ENCODE measurements around the gene ERVV-1. TPM values are rescaled to one million over a fixed set of nuclear protein-coding genes. Genes with fewer than 3 reads are reported as not detected.

ERVV-1 gene
- total RNA-seq, 1 donor from 2014 or later, result not detected

DNA sequence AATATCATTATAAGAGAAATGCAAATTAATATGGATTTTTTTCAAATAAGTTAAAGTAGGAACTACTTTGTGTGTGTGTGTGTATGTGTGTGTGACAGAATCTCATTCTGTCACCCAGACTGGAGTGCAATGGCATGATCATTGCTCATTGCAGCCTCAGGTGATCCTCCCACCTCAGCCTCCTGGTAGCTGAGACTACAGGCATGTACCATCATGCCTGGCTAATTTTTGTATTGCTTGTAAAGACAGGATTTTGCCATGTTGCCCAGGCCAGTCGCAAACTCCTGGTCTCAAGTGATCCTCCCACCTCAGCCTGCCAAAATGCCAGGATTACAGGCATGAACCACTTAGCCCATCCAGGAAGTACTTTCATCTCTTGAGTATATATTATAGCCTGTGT is 27.6 kb downstream of the ERVV-1 start:
- ATAC-seq, result no peak
- intact Hi-C loops (cut with DNase I), result no loop called here
- Histone ChIP-seq H3K4me3 (no peak overlapping the region), H3K4me1 (no peaks in the 10 kb centered on the region), H3K9me3 (peaks cover 16% of the 10 kb centered on the region), H3K36me3 (no peaks in the 10 kb centered on the region), H3K27me3 (ENCODE audit: low read depth) (peaks cover 12% of the 10 kb centered on the region), H3K27ac (no peak overlapping the region)
- TF ChIP-seq, protein P1, sequence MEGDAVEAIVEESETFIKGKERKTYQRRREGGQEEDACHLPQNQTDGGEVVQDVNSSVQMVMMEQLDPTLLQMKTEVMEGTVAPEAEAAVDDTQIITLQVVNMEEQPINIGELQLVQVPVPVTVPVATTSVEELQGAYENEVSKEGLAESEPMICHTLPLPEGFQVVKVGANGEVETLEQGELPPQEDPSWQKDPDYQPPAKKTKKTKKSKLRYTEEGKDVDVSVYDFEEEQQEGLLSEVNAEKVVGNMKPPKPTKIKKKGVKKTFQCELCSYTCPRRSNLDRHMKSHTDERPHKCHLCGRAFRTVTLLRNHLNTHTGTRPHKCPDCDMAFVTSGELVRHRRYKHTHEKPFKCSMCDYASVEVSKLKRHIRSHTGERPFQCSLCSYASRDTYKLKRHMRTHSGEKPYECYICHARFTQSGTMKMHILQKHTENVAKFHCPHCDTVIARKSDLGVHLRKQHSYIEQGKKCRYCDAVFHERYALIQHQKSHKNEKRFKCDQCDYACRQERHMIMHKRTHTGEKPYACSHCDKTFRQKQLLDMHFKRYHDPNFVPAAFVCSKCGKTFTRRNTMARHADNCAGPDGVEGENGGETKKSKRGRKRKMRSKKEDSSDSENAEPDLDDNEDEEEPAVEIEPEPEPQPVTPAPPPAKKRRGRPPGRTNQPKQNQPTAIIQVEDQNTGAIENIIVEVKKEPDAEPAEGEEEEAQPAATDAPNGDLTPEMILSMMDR (IDR thresholded peaks at IDR 0.05), result no peak
- DNase-seq, result no peak

DNA sequence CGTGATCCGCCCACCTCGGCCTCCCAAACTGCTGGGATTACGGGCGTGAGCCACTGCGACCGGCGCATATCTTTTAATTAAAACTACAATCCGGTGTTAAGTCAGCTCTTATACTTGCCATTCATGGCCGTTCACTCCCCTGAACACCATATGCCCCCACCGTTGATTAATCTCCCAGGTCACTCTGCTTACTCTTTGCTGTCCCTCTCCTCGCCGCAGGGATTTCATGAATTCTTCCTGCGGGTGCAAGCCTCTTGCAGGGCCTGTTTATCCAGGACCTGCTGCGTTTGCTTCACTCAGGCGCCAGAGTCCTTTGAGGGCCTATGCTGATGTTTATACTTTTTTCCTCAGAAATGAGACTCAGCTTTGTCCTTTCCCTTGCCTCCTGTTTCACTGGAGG is 31.8 kb downstream of the ERVV-1 start:
- no peak overlapping the region for H3K4me3 ChIP-seq
- H3K4me1 ChIP-seq, result no peaks in the 10 kb centered on the region
- H3K36me3 ChIP-seq, result no peaks in the 10 kb centered on the region
- no peaks in the 10 kb centered on the region for H3K27me3 ChIP-seq (ENCODE audit: low read depth)
- H3K27ac ChIP-seq, result no peak overlapping the region
- intact Hi-C loops (cut with DNase I), result no loop called here
- TF ChIP-seq, protein P1 (IDR thresholded peaks at IDR 0.05), result no peak
- peaks cover 15% of the 10 kb centered on the region for H3K9me3 ChIP-seq
- ATAC-seq (no peak), DNase-seq (no peak)

DNA sequence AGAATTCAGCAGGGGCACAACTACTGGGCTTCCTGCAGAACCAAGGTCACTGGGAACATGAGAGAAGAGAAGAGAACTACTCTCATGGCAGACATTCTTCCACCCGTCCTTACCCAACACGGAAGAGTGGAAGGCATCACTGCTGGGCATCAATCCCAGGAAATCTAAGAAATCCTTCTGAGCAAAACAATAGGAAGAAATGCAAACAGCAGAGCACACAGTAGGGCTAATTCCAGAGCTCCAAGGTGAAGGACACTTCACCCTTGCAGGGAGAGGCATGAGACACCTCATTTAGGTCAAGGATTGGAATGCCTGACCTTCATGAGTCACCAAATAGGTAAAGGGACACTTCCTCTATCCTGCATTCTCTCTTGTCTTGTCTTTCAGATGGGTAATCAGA is 33.7 kb downstream of the ERVV-1 start:
- H3K27ac ChIP-seq, result no peak overlapping the region
- TF ChIP-seq, protein P1 (IDR thresholded peaks at IDR 0.05), result no peak
- DNase-seq, result no peak
- H3K27me3 ChIP-seq (ENCODE audit: low read depth), result no peaks in the 10 kb centered on the region
- ATAC-seq, result no peak
- intact Hi-C loops (cut with DNase I), result no loop called here
- peaks cover 19% of the 10 kb centered on the region for H3K9me3 ChIP-seq
- H3K4me1 ChIP-seq, result no peaks in the 10 kb centered on the region
- no peaks in the 10 kb centered on the region for H3K36me3 ChIP-seq
- H3K4me3 ChIP-seq, result no peak overlapping the region

DNA sequence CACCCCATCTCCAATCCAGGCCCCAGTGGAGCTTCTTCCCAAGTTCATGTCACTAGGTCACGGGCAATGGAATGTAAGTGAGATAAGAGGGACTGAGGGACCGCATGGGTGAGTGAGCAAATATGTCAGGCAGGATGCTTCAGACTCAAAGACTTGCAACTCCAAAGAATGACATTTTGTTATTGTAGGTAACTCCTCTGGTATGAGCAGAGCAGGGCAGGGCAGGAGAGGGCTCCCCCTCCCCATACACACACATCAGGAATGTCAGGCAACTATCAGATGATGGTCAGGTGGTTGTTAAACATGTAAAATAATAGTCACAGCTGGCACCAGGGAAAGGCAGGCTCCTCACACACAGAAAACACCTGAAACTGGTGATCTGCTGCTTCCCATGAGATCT is 41.4 kb downstream of the ERVV-1 start:
- TF ChIP-seq, protein P1 (IDR thresholded peaks at IDR 0.05), result no peak
- no peaks in the 10 kb centered on the region for H3K4me1 ChIP-seq
- H3K36me3 ChIP-seq, result no peaks in the 10 kb centered on the region
- ATAC-seq (no peak), DNase-seq (no peak)
- no peak overlapping the region for H3K27ac ChIP-seq
- peaks cover 34% of the 10 kb centered on the region for H3K9me3 ChIP-seq
- intact Hi-C loops (cut with DNase I), result no loop called here
- no peak overlapping the region for H3K4me3 ChIP-seq
- H3K27me3 ChIP-seq (ENCODE audit: low read depth), result peaks cover 11% of the 10 kb centered on the region

DNA sequence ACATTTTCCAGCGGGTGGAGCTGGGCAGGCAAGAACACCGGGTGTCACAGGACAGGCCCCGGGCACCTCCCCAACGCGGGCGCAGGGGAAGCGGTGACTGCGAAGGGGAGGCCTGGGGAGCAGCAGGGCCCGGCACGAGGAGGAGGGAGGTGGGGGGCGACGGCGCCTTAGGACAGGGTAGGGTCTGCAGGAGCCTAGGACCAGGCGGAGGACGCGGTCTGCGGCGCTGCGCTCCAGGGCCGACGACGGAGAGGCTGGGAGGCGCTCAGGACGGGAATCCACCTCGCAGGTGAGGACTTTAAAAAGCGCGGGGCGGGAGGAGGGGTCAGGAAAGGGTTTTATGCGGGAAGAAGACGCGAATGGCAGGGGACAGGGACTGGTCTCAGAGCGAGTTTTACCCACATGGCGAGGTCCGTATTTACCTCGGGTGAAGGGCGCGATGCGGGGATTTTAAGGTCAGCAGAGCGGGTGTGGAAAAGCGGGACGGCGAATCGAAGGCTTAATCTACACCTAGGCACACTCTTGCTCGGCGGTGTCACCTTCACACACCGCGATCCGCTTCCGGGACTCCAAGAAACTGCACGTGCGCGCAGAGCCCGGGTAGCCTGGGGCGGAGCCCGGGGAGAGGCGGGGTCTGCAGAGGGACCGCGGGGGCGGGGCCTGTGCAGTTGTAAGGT is 44.3 kb downstream of the ERVV-1 start:
- H3K27me3 ChIP-seq (ENCODE audit: low read depth), result peaks cover 11% of the 10 kb centered on the region
- peak; percentile 39 to 61 for ATAC-seq
- H3K27ac ChIP-seq, result no peak overlapping the region
- DNase-seq, result peak; percentile 47
- no peaks in the 10 kb centered on the region for H3K4me1 ChIP-seq
- H3K36me3 ChIP-seq, result no peaks in the 10 kb centered on the region
- TF ChIP-seq, protein P1 (IDR thresholded peaks at IDR 0.05), result no peak
- peaks cover 57% of the 10 kb centered on the region for H3K9me3 ChIP-seq
- intact Hi-C loops (cut with DNase I), result no loop called here
- H3K4me3 ChIP-seq, result peak overlapping the region; percentile 14

Other genes starting within 250 kb of the ERVV-1 start
- gene ZNF600, start 227.1 kb upstream of the ERVV-1 start, total RNA-seq, result 14.9 TPM
- 20.9 TPM for gene ZNF28, start 192.3 kb upstream of the ERVV-1 start, total RNA-seq
- 12.9 TPM for gene ZNF468, start 156.3 kb upstream of the ERVV-1 start, total RNA-seq
- gene ZNF320, start 116.3 kb upstream of the ERVV-1 start, total RNA-seq, result 19.7 TPM
- 8.8 TPM for gene ZNF888, start 90.5 kb upstream of the ERVV-1 start, total RNA-seq
- gene ZNF816, start 51.0 kb upstream of the ERVV-1 start, total RNA-seq, result 12.0 TPM
- gene ERVV-2, start 30.8 kb downstream of the ERVV-1 start, total RNA-seq, result not detected
- gene ZNF160, start 89.5 kb downstream of the ERVV-1 start, total RNA-seq, result 35.5 TPM
- 4.0 TPM for gene ZNF415, start 119.0 kb downstream of the ERVV-1 start, total RNA-seq
- gene ZNF347, start 145.1 kb downstream of the ERVV-1 start, total RNA-seq, result 13.1 TPM
- 4.5 TPM for gene ZNF665, start 179.4 kb downstream of the ERVV-1 start, total RNA-seq
- gene ZNF677, start 241.0 kb downstream of the ERVV-1 start, total RNA-seq, result 15.8 TPM
- not detected for gene VN1R2, start 244.4 kb downstream of the ERVV-1 start, total RNA-seq